ENCODE data around the gene FARP1.

Gene FARP1

DNA sequence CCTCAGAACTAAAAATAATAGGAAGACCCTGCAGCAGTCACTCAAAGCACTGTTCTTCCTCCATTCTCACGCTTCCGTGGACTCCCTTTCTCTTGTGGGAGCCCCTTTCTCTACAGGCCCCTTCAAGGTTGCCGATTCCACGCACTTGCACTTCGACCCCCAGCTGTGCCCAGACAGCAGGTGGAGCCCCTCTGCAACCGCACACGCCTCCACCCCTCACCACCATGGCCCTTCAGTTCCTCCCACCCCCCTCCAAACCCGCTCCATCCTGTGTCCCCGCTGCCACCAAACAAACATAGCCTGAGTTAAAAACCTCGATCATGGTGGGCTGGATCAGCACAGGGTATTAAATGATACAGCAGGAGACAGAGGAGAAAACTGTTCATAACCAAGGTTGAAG lies 331.4 kb downstream of the FARP1 start:
- no peak for DNase-seq

DNA sequence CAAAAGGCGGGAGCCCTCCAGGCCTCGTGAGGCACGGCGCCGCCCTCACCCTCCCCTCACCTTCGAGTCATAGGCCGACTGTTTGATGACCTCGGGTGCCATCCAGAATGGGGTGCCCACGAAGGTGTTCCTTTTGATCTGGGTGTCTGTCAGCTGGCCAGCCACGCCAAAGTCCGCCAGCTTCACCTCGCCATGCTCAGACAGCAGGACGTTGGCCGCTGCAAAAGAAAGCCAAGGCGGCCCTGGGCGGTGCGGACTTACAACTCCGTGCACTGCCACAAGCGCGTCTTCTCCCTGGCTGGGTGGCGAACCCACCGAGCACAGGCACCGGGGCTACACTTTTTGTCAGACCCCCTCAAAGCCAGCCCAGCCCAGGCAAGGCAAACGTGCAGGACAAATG lies 331.9 kb downstream of the FARP1 start:
- DNase-seq: no peak

DNA sequence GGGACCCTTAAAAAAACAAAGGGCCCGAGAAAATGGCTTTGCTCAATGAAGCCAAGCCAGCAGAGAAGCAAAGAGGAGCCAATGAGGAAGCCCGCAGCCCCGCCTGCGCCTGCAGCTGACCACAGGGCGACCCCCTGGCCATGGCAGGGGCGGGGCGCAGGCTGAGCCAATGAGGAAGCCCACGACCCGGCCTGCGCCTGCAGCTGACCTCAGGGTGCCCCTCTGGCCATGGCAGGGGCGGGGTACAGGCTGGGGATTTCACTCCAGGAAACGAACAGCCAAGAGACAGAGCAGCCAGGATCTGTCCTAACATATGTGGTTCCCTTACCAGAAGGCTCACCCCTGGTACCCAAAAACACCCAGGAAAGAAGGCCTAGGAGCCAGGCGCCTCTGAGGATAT lies 332.6 kb downstream of the FARP1 start:
- DNase-seq: no peak

- peak; percentile 85 for DNase-seq
These were observed 333.2 kb downstream of the FARP1 start for GRCh38 chr13:98476106-98476505.

DNA sequence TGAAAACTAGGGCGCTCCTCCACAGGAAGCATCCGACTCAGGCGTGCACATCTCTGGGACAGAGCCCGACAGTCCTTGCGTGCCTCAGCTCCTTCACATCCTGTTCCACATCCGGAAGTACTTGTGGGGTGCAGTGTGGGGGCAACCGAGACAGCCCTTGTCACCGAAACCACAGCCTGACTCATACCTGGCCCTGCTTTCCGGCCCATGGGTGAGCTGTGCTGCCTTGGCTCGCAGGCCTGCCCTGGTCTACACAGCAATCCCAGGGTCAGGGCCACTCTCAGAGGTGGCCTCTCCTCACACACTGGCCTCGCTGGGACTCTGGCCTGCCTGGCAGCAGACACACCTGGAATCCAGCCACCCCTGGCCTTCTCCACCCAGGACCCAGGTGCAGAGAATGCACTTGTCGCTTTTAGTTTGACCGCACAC lies 333.7 kb downstream of the FARP1 start:
- peak; percentile 96 for DNase-seq

DNA sequence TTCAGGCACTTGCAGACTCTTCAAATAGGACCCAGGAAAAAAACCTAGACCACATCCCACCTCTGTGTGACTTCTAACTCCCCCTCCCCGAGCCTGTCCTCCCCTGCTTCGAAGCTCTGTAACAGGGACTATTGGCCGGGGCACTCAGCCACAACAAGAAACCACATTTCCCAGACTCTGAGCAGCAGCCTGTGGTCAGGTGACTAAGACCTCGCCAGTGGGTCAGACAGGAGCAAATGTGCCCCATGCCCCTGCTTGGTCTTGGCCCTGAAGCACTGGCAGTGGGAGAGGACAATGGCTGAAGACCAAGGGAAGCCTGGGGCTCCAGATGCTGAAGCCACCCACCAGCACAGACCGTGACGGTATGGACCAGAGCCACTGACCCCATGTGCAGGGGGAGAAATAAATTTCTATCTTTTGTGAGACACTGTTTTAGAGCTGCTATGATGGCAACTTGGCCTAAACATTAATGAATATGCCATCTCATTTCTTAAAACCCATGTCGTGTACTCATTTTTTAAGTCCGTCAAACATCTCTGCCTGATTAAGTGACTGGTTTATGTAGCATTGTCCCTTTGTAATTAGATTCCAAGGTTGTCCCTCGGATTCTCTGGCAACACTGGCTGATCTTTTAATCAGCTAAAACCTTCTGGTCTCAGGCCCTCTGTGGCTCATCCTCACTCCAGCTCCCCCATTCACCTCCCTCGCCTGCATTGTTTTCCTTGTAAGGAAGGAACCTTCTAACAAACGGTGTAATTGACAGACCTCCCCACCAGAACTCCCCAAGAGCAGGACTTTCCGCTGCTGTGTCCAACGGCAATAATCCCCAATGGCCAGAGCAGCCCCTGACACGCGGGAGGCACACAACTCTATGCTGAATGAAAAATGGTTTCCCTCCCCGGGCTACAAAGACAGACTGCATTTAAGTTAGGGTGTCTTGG lies 335.6 kb downstream of the FARP1 start:
- peak; percentile 69 for DNase-seq

DNA sequence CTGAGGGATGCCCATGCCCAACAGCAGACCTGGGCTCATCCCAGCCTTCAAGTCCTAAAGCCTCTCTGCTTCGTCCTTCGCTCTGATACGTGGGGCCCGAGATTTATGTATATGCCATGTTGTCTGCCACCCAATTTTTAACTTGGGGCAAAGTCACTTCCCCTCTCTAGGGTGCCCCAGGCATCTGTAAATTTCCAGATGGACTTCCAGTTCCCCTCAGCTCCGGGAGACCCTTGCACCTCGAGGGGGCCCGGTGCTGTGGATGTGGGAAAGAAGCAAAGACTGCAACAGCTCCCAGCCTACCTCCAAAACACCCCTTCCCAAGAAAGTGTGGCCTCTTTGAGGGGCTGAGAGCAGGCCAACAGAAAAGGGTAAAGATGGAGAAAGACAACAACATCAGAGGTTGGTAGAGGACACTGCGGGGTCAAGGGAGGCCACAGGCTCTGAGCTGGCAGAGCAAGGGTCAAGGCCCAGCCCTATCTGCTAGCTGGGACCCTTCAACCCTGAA lies 336.7 kb downstream of the FARP1 start:
- no peak for DNase-seq

- DNase-seq: peak; percentile 72
These were observed 338.3 kb downstream of the FARP1 start for GRCh38 chr13:98480915-98481877.

GRCh38 chr13:98482476-98483444 lies 339.9 kb downstream of the FARP1 start:
- peak; percentile 61 for DNase-seq

DNA sequence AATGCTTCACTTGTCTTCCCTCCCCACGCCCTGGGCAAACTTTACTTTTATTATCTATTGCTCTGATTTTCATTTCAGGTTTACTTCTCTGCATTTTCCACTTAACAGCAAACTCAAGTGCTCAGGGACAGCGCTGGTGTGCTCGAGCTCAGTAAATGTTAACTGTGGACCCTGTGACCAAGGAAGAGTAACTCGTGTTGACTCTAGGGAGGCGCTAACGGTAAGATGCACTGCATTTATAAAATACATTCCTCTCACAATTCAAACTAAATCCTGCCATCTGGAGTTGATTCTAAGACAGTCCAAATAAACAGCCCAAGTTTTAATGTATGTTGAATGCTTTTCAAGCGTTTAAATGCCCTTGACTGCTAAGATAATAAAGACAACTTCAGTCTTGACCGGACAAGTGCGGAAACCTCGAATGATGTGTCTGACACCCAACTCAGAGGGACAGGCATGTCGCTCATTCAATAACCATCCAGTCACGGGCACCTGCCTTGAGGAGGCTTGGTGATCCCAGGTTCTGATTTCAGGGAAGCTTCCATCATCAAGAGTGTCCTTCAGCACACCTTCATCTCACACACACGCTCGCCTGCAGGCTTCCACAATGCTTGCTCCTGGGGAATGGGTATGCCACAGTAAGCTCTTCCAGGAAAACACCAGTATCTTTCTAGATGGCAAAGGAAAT lies 340.9 kb downstream of the FARP1 start:
- no peak for DNase-seq

DNA sequence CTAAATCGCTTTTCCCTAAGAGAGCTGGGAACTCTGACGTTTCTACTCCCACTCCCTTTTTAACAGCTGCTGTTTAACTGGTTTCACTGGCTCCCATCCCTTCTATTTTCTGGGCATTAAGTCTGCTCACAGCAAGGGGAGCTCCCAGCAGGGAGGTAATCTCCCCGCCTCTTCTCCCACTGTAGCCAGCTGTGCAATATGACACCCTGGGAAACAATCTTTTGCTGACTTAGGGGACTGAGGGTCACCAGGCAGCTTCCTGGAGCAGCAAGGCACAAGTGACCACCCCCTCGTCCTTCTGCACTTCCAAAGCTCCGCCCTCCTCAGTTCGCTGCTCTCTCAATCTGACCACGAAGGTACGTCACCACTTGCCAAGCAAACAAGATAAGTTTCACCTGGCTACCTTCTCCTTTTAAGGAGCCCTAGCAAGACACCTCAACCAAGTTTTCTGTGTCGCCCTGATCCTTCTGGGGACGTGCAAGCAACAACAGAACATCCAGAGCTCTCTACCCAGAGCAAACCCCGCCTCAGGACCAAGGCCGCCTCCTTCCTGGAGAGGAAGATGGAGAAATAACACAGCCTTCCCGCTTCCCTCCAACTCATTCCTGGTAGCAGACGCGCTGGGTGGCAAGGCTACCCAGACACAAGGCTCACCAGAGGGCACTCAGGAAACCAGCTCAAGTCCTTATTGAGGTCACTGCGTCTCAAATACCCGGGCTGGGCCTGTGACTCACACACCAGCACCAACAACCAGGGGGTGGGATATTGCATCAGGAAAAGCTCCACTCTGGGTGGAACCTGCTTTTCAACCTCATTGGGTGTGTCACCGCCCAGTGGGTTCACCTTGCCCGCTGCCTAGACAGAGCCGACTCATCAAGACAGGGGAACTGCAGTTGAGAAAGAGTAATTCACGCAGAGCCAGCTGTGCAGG lies 341.7 kb downstream of the FARP1 start:
- DNase-seq: peak; percentile 91

DNA sequence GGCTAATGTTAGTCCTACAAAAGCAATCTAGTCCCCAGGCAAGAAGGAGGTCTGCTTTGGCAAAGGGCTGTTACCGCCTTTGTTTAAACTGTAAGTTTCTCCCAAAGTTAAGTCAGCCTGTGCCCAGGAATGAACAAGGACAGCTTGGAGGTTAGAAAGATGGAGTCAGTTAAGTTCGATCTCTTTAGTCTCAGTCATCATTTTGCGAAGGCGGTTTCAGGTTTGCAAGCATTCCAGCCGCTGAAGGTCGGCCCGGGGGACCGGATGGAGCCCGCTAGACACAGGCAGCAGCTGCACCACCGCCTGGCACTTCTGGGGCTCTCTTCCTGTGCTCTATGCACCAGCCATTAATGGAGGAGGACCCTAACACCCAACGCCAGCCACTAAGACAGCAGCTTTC lies 342.7 kb downstream of the FARP1 start:
- DNase-seq: no peak

DNA sequence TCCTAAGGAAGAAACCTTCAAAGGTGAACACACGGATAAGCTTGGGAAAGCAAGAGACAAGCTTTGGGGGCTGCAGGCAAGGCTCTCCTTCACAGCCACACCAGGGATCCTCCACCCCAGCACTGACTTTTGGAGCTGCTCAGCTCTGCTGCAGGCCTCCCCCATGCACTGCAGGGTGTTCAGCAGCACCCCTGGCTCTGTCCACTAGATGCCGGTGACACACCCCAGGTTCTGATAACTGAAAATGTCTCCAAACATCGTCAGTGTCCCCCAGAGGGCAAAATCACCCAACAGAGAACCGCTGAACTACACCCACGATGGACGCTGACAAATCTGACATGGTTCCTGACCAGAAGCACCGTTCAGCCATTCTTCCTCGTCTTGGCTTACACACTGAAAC lies 343.5 kb downstream of the FARP1 start:
- no peak for DNase-seq

GRCh38 chr13:98487016-98487415 lies 344.1 kb downstream of the FARP1 start:
- DNase-seq: no peak

GRCh38 chr13:98487522-98487921 lies 344.6 kb downstream of the FARP1 start:
- no peak for DNase-seq

- no peak for DNase-seq
These were observed 345.8 kb downstream of the FARP1 start for GRCh38 chr13:98488736-98489135.

- DNase-seq: no peak
These were observed 346.7 kb downstream of the FARP1 start for GRCh38 chr13:98489446-98490194.

DNA sequence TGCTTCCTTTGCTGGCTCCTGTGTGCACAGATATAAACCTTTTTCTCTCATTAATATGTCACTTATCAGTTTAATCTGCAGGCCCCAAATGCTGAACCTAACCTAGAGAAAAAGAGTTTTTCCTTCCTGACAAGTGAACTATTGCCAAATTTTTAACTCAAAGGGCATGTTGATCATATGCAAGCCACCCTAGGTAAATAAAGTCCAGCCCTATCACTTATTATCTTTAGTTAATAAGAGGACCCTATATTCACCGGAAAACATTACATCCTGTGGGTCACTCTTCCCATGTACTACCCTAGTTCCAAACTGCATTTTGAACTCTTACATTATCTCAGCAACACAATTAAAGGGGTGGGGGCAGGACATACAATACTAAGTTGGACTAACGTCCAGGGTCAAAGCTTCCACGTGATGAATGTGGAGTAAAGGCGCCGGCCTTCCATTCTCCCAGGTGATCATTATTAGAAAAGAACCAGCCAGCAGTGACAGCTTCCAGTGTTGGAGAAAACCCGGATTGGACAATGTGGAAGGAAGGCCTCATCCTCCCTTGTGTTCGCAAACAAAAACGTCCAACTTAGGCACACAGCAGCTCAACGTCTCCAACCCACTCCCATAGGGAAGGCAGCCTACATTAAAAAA lies 347.4 kb downstream of the FARP1 start:
- DNase-seq: no peak

GRCh38 chr13:98490866-98491265 lies 348.0 kb downstream of the FARP1 start:
- DNase-seq: no peak
